K562 (cell line): ENCODE data around the gene CPED1. TPM values are rescaled to one million over a fixed set of nuclear protein-coding genes. Genes with fewer than 3 reads are reported as not detected.

Experiments
- BACH1 ChIP-seq: fragments of 200-800 bp; sonication (Bioruptor generic); IDR thresholded peaks from 2 replicates; pipeline ENCODE4 v1.6.1; 2016; ENCODE audit warnings: missing genetic modification characterization, missing compliant biosample characterization
- GABPA ChIP-seq: fragments of 200-800 bp; sonication (Bioruptor generic); conservative IDR thresholded peaks from 2 replicates; pipeline ENCODE4 v1.6.1; 2016; ENCODE audit warnings: low read depth, missing genetic modification characterization, missing compliant biosample characterization
- SPI1 ChIP-seq: IDR thresholded peaks from 2 replicates; pipeline ENCODE4 v1.6.1; 2011; ENCODE audit warnings: low read depth, low read length, control low read depth, borderline replicate concordance
- polyA plus RNA-seq, 8 experiments: library from polyadenylated mRNA; depleted of rRNA in 4 of 8; stranded (reverse) in 5 of 8; unstranded in 3 of 8; fragments of >200 nt; fragmentation: Nextera tagmentation in 2 of 8; fragmentation: Illumina TruSeq in 1 of 8; extraction: Ambion mirVana in 2 of 8; extraction: Trizol in 1 of 8; gene quantifications; 2 replicates each; pipeline versions ENCODE4 v1.2.1 to v1.2.3, GENCODE V29; 2011 to 2014; ENCODE audit warnings: inconsistent platforms in 1 of 8, missing spikeins in 1 of 8
- total RNA-seq, 7 experiments: library from RNA; depleted of rRNA in 6 of 7; stranded (reverse); fragments of >200 nt in 6 of 7; fragmentation: Illumina TruSeq in 2 of 7; extraction: Trizol in 2 of 7; gene quantifications; 2 replicates each; pipeline versions ENCODE4 v1.2.1 to v1.2.3, GENCODE V29; 2011 to 2021; ENCODE audit warnings: low replicate concordance in 1 of 7
- TF ChIP-seq, protein P1 (sequence below): sonication (generic); formaldehyde crosslinking; IDR thresholded peaks from 2 replicates; pipeline ENCODE4 v1.5.0; 2020; ENCODE audit warnings: missing genetic modification reagents
- TF ChIP-seq, protein P2 (sequence below): fragments of 450-650 bp; IDR thresholded peaks from 2 replicates; pipeline ENCODE4 v1.6.1; 2017; ENCODE audit warnings: antibody characterized with exemption, mild to moderate bottlenecking

Gene CPED1
- total and polyA plus RNA-seq, 9 of the 15 experiments (the other 6 are each of a cell fraction or from before 2014, with no cell fraction given), result 195 to 393 (median 290) TPM

DNA sequence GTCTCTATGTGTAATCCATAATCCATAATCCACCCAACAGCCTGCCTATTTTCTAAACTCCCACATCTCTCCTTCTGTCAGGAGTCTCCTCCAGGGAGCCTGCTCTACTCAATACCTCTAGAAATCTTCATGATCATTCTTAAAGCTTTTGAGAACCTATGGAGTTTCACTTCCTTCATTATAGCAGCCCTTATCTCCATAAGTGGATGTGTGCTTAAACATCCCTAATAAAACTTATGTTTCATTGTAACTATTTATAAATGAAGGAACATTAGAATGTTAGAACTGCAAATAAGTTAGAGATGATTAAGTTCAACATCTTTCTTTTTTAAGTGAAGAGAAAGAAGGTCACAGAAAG lies 8.5 kb downstream of the CPED1 start (continued):
- TF ChIP-seq, protein P1, sequence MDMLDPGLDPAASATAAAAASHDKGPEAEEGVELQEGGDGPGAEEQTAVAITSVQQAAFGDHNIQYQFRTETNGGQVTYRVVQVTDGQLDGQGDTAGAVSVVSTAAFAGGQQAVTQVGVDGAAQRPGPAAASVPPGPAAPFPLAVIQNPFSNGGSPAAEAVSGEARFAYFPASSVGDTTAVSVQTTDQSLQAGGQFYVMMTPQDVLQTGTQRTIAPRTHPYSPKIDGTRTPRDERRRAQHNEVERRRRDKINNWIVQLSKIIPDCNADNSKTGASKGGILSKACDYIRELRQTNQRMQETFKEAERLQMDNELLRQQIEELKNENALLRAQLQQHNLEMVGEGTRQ (CRISPR knock-in tag), result no peak
- TF ChIP-seq SPI1 (no peak), BACH1 (tag) (0 out of 2 replicates have a peak, but pooled peaks have one; percentile 40), GABPA (tag) (no peak)
- TF ChIP-seq, protein P2, sequence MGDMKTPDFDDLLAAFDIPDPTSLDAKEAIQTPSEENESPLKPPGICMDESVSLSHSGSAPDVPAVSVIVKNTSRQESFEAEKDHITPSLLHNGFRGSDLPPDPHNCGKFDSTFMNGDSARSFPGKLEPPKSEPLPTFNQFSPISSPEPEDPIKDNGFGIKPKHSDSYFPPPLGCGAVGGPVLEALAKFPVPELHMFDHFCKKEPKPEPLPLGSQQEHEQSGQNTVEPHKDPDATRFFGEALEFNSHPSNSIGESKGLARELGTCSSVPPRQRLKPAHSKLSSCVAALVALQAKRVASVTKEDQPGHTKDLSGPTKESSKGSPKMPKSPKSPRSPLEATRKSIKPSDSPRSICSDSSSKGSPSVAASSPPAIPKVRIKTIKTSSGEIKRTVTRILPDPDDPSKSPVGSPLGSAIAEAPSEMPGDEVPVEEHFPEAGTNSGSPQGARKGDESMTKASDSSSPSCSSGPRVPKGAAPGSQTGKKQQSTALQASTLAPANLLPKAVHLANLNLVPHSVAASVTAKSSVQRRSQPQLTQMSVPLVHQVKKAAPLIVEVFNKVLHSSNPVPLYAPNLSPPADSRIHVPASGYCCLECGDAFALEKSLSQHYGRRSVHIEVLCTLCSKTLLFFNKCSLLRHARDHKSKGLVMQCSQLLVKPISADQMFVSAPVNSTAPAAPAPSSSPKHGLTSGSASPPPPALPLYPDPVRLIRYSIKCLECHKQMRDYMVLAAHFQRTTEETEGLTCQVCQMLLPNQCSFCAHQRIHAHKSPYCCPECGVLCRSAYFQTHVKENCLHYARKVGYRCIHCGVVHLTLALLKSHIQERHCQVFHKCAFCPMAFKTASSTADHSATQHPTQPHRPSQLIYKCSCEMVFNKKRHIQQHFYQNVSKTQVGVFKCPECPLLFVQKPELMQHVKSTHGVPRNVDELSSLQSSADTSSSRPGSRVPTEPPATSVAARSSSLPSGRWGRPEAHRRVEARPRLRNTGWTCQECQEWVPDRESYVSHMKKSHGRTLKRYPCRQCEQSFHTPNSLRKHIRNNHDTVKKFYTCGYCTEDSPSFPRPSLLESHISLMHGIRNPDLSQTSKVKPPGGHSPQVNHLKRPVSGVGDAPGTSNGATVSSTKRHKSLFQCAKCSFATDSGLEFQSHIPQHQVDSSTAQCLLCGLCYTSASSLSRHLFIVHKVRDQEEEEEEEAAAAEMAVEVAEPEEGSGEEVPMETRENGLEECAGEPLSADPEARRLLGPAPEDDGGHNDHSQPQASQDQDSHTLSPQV, result 0 out of 2 replicates have a peak, but pooled peaks have one; percentile 8
- TF ChIP-seq, all 486 proteins: peak for 7
